ENCODE results near the gene EDNRA.

Gene EDNRA

DNA sequence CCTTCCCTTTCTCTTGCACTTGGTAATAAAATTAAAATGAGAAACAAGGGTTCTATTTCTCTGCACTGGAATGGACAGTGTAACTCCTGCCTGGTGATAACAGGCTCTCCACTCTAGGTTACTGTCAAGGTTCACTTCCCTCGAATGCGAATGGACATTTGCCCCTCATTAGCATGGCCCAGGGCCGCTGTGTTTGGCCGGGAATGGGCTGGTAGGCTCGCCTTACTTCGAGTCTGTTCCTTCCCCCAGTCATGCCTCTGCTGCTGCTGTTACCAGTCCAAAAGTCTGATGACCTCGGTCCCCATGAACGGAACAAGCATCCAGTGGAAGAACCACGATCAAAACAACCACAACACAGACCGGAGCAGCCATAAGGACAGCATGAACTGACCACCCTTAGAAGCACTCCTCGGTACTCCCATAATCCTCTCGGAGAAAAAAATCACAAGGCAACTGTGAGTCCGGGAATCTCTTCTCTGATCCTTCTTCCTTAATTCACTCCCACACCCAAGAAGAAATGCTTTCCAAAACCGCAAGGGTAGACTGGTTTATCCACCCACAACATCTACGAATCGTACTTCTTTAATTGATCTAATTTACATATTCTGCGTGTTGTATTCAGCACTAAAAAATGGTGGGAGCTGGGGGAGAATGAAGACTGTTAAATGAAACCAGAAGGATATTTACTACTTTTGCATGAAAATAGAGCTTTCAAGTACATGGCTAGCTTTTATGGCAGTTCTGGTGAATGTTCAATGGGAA is 61.5 kb downstream of the EDNRA start:
- DNase-seq (ENCODE audit: low spot score) = peak; percentile 5

DNA sequence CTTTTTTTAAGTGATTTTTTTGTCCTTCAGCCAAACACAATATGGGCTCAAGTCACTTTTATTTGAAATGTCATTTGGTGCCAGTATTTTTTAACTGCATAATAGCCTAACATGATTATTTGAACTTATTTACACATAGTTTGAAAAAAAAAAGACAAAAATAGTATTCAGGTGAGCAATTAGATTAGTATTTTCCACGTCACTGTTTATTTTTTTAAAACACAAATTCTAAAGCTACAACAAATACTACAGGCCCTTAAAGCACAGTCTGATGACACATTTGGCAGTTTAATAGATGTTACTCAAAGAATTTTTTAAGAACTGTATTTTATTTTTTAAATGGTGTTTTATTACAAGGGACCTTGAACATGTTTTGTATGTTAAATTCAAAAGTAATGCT is 62.1 kb downstream of the EDNRA start:
- no peak for DNase-seq (ENCODE audit: low spot score)

DNA sequence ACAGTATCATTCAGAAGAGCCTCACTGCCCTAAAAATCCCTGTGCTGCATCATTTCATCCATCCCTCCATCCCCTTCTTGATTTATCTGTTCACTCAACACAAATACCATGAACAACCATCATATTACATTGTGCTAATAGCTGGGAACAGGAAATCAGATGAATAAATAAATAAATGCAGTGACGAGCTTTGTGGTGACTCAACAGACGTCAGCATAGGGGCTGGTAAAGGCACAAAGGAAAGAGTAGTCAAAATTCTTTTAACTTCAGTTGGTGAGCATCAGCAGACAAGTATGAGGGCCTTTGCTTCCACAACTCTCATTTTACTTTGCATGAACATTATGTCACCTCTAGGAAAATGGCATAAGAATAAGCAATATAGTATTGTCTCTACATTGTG is 65.5 kb downstream of the EDNRA start:
- DNase-seq (ENCODE audit: low spot score) = no peak

DNA sequence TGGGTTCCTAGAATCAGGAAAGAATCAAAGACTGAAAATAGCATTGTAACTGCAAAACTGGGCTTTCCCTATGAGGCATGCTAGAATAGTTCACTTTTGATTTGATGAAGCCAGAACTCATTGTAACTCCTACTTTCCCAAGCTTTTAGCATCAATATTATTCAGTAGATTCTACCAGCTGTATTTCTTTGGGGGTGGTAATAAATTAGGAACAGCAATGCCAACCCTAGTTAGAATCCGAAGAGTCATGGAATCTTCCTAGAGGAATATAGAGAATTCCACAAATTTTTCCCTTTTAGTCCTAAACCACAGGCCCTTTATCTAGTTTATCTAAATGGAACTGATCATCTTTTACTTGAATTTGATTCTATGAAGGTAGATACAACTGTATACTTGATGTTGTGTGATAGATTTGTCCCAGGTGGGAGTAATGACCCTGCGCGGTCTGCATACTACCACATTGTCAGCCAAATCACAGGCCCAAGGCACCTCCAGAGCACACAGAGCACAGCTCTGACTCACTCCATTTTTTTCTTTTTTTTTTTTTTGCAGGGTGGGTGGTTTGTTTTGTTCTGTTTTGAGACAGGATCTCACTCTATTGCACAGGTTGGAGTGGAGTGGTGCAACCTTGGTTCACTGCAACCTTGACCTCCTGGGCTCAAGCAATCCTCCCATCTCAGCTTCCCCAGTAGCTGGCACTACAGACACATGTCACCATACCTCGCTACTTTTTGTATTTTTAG is 66.6 kb downstream of the EDNRA start:
- no peak for DNase-seq (ENCODE audit: low spot score)

DNA sequence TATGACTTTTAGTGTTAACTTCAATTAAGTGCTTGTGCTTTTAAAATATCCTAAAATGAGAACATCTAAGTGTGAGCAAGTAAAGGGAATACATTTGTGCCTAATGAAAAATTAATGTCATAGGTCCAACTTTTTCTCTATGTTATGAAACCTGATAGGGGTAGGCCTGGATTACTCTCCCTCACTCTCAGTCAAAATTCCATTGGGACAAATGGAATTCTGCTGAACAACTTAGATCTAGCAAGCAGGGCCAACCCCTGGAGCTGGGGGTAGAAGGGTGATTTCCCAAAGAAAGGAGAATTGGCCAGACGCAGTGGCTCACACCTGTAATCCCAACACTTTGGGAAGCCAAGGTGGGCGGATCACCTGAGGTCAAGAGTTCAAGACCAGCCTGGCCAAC is 67.4 kb downstream of the EDNRA start:
- DNase-seq (ENCODE audit: low spot score) = no peak

DNA sequence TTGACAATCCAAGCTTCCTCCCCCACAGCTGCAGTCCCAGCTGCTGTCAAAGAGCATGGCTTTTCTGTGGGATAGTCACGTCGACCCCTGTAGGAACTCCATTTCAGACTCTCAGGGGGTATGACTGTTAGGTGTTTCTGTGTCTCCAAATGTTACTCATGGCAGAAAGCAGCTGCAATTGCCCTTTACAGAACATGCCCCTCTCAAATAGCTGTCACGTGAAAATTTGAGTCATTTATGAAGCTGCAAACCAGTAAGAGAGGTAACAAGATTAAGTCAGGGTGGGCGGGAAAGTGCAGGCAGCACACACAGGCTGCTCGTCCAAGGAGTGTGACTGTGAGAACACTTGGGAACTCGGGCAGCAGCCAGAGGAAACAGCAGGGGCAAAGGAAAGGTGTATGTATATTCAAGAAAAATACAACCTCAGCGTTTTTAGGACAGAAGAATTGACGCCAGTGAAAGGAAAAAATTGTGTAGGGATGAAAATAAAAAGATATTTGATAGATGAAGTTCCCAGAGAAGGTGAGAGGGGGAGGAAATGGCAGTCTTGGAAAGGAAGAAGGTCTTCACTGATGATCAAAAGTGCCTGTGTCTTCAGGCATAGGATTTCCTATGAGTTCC is 69.8 kb downstream of the EDNRA start:
- no peak for DNase-seq (ENCODE audit: low spot score)

DNA sequence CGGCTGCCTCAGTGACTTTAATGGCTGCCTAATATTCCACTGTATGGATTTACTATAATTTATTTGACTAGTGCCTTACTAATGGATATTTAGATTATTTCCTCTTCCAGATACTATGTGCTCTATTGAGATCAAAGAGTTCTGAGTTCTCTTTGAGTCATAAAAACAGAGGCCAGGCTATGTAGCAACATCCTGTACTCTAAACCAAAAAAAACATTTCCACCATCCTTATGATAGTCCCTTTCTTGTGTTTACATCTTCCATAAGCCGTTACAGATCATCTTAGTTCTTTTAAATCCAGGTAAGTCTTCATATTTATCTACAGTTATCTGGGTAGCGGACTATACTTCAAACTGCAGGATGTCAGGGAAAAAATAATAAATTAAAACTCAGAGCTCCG is 79.7 kb downstream of the EDNRA start:
- no peak for DNase-seq (ENCODE audit: low spot score)

DNA sequence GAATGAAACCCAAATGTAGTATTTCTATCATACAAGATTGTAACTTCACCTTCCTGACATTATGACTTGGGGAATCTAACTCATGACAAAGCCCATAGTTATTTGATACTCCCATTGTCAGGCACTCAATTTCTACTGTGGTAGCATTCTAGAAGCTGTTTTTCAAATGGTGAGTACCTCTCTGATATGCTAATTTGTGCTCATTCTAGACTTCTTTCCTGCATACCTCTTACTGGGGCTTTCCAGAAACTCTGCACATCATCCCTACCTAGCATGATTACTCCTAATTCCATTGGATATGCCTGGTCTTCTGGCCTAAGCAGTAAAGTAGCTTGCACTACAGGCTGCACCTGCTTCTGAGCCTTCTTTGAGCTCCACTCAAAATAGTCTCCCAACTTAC is 85.9 kb downstream of the EDNRA start:
- no peak for DNase-seq (ENCODE audit: low spot score)

DNA sequence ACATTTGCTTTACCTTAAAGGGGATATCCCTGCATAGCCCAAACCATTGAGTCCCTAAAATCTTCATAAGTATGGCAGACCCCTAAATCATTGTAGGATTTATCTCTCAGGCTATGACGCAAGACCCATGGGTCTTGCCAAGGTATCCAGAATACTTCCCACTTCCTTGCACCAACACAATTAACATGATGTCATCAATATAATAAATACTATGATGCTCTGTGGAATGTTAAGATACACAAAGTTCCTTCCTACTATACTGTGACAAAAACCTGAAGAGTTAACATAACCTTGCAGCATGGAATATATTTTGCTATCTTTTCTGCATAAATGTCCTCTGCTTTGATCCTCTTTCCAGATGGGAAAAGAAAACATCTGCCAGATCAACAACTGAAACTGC is 86.4 kb downstream of the EDNRA start:
- no peak for DNase-seq (ENCODE audit: low spot score)

DNA sequence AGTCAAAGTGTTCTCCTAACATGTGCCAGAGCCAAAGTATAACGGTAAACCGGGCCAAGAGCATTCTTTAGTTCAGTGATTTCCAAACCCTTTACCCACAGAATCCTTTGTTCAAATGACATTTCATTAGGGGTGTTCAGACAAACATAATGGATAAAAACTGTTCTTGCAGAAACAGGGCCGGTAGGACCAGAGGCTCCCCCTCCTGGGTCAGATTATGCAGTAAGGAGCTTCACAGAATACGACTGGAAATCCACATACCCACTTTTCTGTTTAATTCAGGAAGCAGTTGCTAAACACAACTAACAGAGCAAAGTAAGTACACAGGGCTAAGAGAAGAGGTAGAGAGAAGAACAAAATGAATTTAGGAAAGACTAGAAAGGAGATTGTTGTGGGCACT is 89.7 kb downstream of the EDNRA start:
- no peak for DNase-seq (ENCODE audit: low spot score)

DNA sequence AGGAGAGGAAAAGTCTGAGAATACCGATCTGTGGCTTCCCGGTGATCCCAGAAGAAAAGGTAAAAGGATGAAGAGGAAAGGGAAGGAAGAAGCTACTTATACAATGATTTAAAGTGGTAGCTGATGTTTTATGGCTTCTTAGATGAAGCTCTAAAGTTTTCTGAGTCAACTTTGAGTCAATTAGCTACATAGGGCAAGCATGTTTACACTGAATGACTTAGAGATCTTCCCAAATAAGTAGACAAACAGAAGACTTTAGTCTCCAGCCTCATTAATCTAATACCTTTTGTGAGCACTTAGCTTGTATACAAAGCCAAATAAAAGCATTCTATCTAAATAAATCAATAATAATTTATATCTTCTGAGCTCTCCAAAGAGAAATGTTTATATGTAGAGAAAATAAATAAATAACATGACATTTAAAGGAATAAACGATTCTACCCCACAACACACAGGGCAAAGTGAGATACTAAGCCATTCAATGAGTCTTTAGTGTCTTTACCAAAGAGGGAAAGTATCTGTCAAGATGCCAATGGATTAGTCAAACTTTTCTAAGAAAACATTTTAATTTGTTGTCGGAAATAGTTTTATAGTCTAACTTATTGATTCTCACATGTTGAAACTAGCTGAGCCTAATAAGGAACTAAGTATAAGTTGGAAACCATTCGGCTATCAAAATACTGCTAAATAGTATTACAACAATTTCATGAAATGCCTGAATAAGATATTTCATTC is 90.3 kb downstream of the EDNRA start:
- no peak for DNase-seq (ENCODE audit: low spot score)

DNA sequence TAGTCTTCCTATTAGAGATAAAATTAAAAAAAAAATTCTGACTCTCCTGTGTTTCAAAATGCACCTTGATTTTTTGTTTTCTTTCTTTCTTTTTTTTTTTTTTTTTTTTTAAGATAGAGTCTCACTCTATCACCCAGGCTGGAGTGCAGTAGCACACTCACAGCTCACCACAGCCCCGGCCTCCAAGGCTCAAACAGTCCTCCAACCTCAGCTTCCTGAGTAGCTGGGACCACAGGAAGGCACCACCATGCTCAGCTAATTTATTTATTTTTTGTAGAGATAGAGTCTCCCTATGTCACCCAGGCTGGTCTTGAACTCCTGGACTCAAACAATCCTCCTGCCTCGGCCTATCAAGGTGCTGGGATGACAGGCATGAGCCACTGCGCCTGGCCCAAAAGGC is 95.2 kb downstream of the EDNRA start:
- no peak for DNase-seq (ENCODE audit: low spot score)

DNA sequence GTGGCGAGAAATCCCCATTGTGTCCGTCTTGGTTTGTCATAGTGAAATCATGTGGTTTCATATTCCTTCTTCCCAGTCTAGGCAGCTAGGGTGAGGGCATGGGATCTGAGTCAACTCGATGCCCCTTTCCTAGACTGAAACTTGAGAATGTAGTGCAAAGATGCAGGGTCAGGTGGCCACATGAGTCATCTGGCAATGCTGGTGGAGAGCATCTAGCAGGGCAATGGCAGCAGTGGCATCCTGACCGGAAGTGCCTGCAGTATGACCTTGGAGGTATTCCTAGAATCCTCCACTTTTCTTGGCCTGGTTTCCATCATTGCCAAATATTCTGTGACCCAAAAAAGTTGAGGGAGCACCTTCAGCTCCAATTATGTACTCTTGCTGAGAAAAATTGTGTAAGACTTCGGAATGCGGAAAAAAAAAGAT is 97.2 kb downstream of the EDNRA start:
- DNase-seq (ENCODE audit: low spot score) = no peak

DNA sequence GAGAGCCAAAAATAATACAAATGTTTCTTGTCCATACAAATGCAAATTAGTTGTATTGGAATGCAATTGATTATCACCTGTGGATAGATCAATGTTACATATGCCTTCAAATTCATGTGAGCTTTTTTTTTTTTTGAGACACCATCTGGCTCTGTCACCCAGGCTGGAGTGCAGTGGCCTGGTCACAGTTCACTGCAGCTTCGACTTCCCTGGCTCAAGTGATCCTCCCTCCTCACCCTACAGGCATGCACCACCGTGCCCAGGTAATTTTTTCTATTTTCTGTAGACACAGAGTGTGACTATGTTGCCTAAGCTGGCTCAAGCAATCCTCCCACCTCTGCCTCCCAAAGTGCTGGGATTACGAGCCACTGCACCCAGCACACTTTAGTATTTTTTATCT is 97.7 kb downstream of the EDNRA start:
- no peak for DNase-seq (ENCODE audit: low spot score)

DNA sequence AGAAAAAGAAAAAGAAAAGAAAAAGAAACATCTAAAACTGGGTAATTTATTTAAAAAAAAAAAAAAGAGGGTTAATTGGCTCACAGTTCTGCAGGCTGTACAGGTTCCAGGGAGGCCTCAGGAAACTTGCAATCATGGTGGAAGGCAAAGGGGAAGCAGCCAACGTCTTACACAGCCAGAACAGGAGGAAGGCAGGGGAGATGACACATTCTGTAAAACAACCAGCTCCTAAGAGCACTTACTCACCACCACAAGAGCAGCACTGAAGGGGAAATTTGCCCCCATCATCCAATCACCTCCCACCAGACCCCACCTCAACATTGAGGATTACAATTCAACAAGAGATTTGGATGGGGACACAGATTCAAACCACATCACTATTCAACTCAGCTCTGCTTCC is 99.5 kb downstream of the EDNRA start:
- no peak for DNase-seq (ENCODE audit: low spot score)

DNA sequence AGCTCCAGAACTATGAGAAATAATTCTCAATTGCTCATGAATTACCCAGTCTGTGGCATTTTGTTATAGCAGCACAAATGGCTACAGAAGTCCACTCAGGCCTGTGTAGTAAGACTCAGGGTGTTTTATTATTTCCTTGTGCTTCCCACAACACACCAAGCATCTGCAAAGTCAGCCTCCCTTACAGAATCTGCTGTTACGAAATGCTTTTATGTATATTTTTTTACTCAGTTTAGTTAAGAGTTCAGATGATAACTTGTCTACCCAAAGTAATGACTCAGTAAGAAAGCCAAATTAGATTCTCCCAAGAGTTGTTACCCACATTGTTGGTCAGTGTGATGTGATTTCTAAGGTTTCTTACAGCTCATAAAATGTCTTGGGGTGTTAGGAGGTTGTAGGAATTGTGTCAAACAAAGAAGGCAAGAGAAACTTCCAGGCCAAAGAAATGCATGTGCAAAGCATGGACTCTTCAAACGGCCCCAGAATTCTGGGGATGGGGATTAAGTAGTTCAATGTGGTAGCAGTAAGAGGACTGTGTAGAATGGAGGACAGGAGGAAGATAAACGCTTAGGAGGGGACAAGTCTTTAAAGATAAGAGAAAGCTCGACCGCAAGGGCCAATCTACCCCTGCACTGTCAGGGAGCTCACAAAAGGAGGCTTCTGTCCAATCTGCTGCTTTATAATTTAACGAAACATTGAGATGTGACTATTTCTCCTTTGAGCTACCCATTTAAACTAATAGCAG is 100.9 kb downstream of the EDNRA start:
- no peak for DNase-seq (ENCODE audit: low spot score)

DNA sequence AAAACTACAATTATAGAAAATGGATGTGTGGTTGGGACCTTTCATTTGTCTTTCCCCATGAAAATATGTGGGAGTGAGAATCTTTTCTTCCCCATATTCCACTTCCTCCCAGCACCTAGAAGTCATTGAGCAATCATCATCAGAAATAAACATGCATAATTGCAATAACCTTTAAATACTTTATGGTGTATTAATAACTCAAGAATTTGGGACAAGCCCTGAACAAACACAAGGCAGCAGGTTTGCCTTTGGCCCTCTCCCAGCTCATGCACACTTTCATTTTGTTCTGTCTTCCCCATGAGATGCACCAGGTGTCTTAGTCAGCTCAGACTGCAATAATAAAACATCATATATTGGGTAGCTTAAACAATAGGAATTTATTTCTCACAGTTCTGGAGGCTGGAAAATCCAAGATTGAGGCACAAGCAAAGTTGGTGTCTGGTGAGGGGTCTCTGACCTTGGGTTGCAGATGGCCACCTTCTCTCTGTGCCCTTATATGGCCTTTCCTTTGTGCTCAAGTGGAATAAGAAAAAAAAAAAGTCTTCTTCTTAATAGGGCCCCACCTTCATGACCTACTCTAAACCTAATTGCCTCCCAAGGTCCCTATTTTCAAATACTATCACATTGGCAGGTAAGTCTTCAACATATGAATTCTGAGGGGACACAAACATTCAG is 101.6 kb downstream of the EDNRA start:
- DNase-seq (ENCODE audit: low spot score) = no peak

DNA sequence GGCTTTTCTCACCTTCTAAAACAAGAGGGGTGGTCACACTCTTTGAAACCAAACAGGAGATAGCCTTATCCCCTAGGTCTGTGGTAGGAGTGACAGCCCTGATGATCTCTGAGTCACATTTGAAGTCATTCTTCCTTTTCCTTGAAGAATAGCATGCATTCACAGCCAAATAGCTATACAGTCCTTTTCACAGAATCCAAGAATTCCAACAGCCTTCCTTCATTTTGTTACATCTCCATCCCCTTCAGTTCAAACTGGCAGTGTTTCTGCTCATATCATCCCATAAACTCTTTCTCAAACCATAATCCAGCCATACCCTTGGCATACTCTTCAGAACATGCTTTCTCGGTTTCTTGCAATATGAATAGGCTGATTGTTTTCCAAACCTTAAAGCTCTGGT is 103.0 kb downstream of the EDNRA start:
- no peak for DNase-seq (ENCODE audit: low spot score)

DNA sequence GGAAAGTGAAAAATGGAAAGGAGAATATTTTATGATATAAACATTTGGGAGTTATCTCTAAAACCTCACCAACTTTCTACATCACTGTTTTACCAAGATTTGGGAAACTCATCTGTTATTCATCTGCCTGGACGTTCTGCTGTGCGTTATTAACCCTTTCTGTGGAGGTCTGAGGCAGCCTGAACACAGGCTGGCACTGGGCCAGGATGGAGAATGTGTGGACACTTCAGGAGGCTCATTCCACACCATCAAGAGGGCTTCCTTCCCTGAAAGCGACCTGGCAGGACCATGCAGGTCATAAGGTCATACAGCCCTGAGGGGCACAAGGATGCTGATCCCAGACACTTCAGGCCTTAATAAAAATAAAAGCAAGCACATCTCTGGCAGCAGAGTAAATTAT is 105.1 kb downstream of the EDNRA start:
- no peak for DNase-seq (ENCODE audit: low spot score)

DNA sequence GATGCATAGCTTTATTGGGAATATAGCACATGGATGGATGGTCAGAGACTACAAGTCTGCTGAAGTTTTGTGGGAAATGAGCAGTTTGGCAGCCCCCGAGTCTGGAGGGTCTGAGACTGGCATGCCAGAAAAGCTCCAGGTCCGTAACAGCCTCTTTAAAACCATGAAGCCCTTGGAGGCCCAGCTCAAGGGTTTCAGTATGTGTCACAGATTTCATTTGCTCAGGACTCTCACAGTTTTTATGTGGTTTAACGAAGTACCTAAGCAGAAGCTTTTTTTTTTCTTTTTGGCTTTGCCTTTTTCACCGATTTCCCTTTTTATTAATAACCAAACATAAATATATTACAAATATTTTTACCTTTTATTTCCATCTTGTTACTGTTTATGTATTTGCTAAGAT is 105.7 kb downstream of the EDNRA start:
- no peak for DNase-seq (ENCODE audit: low spot score)

DNA sequence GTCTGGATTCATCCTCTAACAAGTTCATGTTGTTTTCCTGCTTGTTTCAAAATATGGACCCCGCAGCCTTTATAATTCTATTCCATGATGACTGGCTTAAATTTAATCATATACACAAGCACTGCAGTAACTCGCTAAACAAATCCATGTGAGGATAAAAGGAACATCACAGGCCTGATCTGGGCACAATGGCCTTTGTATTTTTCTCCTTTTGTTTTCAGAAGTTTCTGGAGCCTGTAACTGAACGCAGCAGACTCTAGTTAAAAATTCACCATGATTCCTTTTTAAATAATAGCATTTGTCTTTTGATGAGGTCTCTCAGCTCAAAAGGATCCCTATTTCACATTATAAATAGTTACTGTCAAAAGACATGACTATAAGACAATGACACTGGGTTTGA is 106.1 kb downstream of the EDNRA start:
- no peak for DNase-seq (ENCODE audit: low spot score)
